ENCODE data around the gene WNK1. TPM values are rescaled to one million over a fixed set of nuclear protein-coding genes. Genes with fewer than 3 reads are reported as not detected.

Gene WNK1
- total and polyA plus RNA-seq, 2 of the 8 experiments (the other 6 are each of a cell fraction or from before 2014, with no cell fraction given) = 88.2 to 157 TPM

- Histone ChIP-seq H3K36me3 (ENCODE audit: control insufficient read depth in 2 of 4, insufficient read depth in 4 of 4, low read length in 3 of 4) (peaks cover 0 to 30% (median 17%) of the 10 kb centered on the region in 4 experiments; a peak in 5 of 8 replicates), H3K4me3 (ENCODE audit: extremely low read depth in 1 of 4, insufficient read depth in 2 of 4, low read depth in 3 of 4, low read length in 4 of 4) (no peak overlapping the region), H3K56ac (replicated peaks; ENCODE audit: insufficient read length, low read depth, low read length) (no peak overlapping the region), H3K79me1 (ENCODE audit: low read depth, low read length) (no peaks in the 10 kb centered on the region), H3K18ac (ENCODE audit: extremely low read depth, low read length) (no peak overlapping the region), H4K91ac (replicated peaks; ENCODE audit: insufficient read length, low read length) (no peak overlapping the region), H3K4me1 (replicated peaks in 1 of 4; ENCODE audit: control insufficient read depth in 3 of 4, insufficient read depth in 4 of 4, low read length in 3 of 4) (no peaks in the 10 kb centered on the region), H3K27ac (ENCODE audit: low read depth, low read length) (no peak overlapping the region), H3K27me3 (replicated peaks in 1 of 4; ENCODE audit: control insufficient read depth in 3 of 4, extremely low read depth in 1 of 4, insufficient read depth in 3 of 4, low read length in 3 of 4) (no peaks in the 10 kb centered on the region), H3K14ac (ENCODE audit: insufficient read length) (no peak overlapping the region), H3K79me2 (ENCODE audit: control insufficient read depth in 1 of 2, insufficient read depth in 2 of 2, low read length in 2 of 2) (no peaks in the 10 kb centered on the region), H2BK5ac (ENCODE audit: low read depth, low read length) (no peak overlapping the region), H3K23ac (ENCODE audit: insufficient read length) (no peak overlapping the region), H2AFZ (ENCODE audit: low read length) (no peak overlapping the region), H2BK20ac (ENCODE audit: low read length) (no peak overlapping the region), H3K4ac (replicated peaks; ENCODE audit: insufficient read length, low read depth, low read length) (no peak overlapping the region), H3K9me3 (ENCODE audit: insufficient read depth in 2 of 2, low read depth in 1 of 2, low read length in 1 of 2) (no peaks in the 10 kb centered on the region), H2BK15ac (ENCODE audit: low read length) (no peak overlapping the region), H2BK120ac (replicated peaks; ENCODE audit: low read depth, low read length) (no peak overlapping the region), H2BK12ac (ENCODE audit: low read depth, low read length) (no peak overlapping the region), H3K9ac (replicated peaks in 1 of 4; ENCODE audit: extremely low read depth in 1 of 4, low read depth in 3 of 4, low read length in 3 of 4) (no peak overlapping the region), H3K4me2 (ENCODE audit: insufficient read depth in 1 of 2, low read depth in 2 of 2, low read length in 2 of 2) (no peak overlapping the region), H4K5ac (ENCODE audit: insufficient read length, low read depth, low read length) (no peak overlapping the region), H4K8ac (ENCODE audit: extremely low read depth, insufficient read depth, low read length) (no peak overlapping the region), H4K20me1 (replicated peaks in 1 of 2; ENCODE audit: control insufficient read depth in 1 of 2, insufficient read depth in 2 of 2, low read length in 2 of 2) (no peaks in the 10 kb centered on the region), H2AK5ac (ENCODE audit: low read depth, low read length) (no peak overlapping the region), H3K23me2 (ENCODE audit: low read depth, low read length) (no peaks in the 10 kb centered on the region)
- DNase-seq (ENCODE audit: low read depth in 1 of 2, low spot score in 2 of 2) = no peak
- ChIA-PET CTCF (ENCODE audit: partially characterized antibody) (interaction anchor here (0.8 to 1.5 kb wide), 6 partner anchors 10 to 324 kb away, joined by 3 to 5 read pairs (median 3); no protein-coding TSS in a partner anchor), POLR2A (ENCODE audit: partially characterized antibody) (no interaction called here)
- FAIRE-seq = no peak
- TF ChIP-seq POU5F1 (IDR thresholded peaks at IDR 0.05; ENCODE audit: low read depth, low read length) (no peak), SAP30 (IDR thresholded peaks at IDR 0.05; ENCODE audit: insufficient read depth, insufficient replicate concordance, low read length) (no peak), CHD1 (IDR thresholded peaks at IDR 0.05; ENCODE audit: low read depth, low read length) (no peak), EZH2 (IDR thresholded peaks at IDR 0.05; ENCODE audit: low read depth, low read length, severe bottlenecking) (no peak), E2F6 (IDR thresholded peaks at IDR 0.05) (no peak), USF2 (IDR thresholded peaks at IDR 0.05; ENCODE audit: low read length) (no peak), HDAC2 (IDR thresholded peaks at IDR 0.05; ENCODE audit: borderline replicate concordance in 1 of 2, low read depth in 2 of 2, low read length in 2 of 2) (no peak), TCF12 (IDR thresholded peaks at IDR 0.05; ENCODE audit: low read depth, low read length) (no peak)
- 87% methylated on average over 5 of the region's 5 CpGs; no CpG with 5 or more reads in 1 of the 2 experiments for whole genome bisulfite sequencing, 2 experiments (ENCODE audit: extremely low coverage in 1 of 2, insufficient coverage in 1 of 2, insufficient read length in 1 of 2, insufficient replicate concordance in 2 of 2, low coverage in 1 of 2, low lambda C conversion rate in 2 of 2, missing lambda C conversion rate in 1 of 2)
Observed at GRCh38 chr12:867905-868304, 115.5 kb downstream of the WNK1 start.

All from H1 (cell line).